Measurements from ENCODE around the gene CST3. TPM values are rescaled to one million over a fixed set of nuclear protein-coding genes. Genes with fewer than 3 reads are reported as not detected.
A peak's percentile ranks its signal among the peaks of the same experiment; 100 is the strongest.

Gene CST3
- total and polyA plus RNA-seq, 2 experiments from 2014 or later: 921 to 2,850 TPM

DNA sequence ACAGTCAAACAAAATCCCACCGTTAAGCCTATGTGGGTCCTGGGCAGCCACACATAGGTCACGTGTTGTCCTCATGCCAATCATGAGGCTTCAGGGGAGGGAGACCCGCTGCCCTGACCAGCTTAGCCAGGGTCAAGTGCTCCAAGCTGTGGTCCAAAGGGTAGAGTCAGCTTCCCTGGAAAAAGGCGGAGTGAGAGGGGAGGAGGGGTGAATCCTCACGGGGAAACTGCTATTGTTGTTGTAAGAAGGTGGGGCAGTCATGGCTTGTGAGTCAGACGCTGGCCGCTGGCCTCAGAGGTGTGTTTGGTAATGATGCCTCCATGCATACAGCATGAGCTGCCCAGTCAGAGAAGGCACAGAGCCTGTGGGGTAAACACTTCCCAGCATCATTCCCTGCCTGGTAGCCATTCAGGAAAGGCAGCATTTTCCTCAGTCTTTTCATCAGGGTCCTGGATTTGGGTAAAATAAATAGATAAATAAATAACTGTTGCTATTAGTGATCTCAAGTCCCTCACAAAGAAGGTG is 8.7 kb downstream of the CST3 start:
- no peak overlapping the region for H3K4me2 ChIP-seq
- peak overlapping the region; percentile 93 for H3K27ac ChIP-seq
- 38% methylated on average over 7 of the region's 7 CpGs for WGBS (ENCODE audit: low lambda C conversion rate, missing lambda C conversion rate)
- no peaks in the 10 kb centered on the region for H3K27me3 ChIP-seq
- H2AFZ ChIP-seq: no peak overlapping the region
- no peaks in the 10 kb centered on the region for H3K79me2 ChIP-seq
- H3K4me3 ChIP-seq: no peak overlapping the region
- DNase-seq (ENCODE audit: low spot score): peak; percentile 89
- peaks cover 16% of the 10 kb centered on the region for H3K4me1 ChIP-seq (ENCODE audit: insufficient read depth)
- no peaks in the 10 kb centered on the region for H4K20me1 ChIP-seq (ENCODE audit: insufficient read depth, poor library complexity, severe bottlenecking)
- H3K9me2 ChIP-seq (replicated peaks; ENCODE audit: insufficient read depth): no peaks in the 10 kb centered on the region
- TF ChIP-seq, protein P1, sequence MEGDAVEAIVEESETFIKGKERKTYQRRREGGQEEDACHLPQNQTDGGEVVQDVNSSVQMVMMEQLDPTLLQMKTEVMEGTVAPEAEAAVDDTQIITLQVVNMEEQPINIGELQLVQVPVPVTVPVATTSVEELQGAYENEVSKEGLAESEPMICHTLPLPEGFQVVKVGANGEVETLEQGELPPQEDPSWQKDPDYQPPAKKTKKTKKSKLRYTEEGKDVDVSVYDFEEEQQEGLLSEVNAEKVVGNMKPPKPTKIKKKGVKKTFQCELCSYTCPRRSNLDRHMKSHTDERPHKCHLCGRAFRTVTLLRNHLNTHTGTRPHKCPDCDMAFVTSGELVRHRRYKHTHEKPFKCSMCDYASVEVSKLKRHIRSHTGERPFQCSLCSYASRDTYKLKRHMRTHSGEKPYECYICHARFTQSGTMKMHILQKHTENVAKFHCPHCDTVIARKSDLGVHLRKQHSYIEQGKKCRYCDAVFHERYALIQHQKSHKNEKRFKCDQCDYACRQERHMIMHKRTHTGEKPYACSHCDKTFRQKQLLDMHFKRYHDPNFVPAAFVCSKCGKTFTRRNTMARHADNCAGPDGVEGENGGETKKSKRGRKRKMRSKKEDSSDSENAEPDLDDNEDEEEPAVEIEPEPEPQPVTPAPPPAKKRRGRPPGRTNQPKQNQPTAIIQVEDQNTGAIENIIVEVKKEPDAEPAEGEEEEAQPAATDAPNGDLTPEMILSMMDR (IDR thresholded peaks at IDR 0.05; ENCODE audit: poor library complexity): no peak
- TF ChIP-seq EZH2phosphoT487 (IDR thresholded peaks at IDR 0.05; ENCODE audit: low read depth, severe bottlenecking, unreplicated experiment) (no peak), EZH2 (IDR thresholded peaks at IDR 0.05; ENCODE audit: borderline replicate concordance) (no peak)
- no peaks in the 10 kb centered on the region for H3K9me3 ChIP-seq (ENCODE audit: low read depth)
- H3K36me3 ChIP-seq (replicated peaks; ENCODE audit: insufficient read depth, low read depth): no peaks in the 10 kb centered on the region

DNA sequence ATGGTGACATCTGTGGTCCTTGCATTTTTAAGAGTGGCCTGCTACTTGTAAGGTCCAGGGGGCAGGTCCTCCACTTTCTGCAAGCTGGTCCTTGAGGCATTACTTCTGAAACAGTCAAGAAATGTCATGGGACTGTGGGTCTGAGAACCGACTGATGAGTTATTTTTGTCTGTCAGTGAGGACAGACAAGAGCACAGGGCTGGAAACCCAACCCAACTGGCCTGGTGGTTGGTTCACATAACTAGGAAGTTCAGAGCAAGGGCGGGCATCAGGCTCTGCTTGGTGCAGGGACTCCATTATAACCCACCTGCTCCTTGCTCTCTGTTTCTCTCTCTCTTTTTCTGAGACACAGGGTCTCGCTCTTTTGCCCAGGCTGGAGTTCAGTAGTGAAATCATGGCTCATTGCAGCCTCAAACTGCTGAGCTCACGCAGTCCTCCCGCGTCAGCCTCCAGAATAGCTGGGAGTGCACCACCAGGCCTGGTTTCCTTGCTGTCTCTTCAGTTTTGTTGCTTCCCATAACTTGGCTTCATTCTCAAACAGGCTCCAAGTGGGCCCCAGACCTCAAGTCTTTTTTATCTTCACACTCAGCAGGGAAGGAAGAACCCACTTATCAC is 9.2 kb downstream of the CST3 start:
- 96% methylated on average over 6 of the region's 6 CpGs for WGBS (ENCODE audit: low lambda C conversion rate, missing lambda C conversion rate)
- H3K27me3 ChIP-seq: no peaks in the 10 kb centered on the region
- H3K9me2 ChIP-seq (replicated peaks; ENCODE audit: insufficient read depth): no peaks in the 10 kb centered on the region
- peaks cover 16% of the 10 kb centered on the region for H3K4me1 ChIP-seq (ENCODE audit: insufficient read depth)
- DNase-seq (ENCODE audit: low spot score): peak; percentile 5
- H3K36me3 ChIP-seq (replicated peaks; ENCODE audit: insufficient read depth, low read depth): no peaks in the 10 kb centered on the region
- H3K4me2 ChIP-seq: no peak overlapping the region
- no peaks in the 10 kb centered on the region for H4K20me1 ChIP-seq (ENCODE audit: insufficient read depth, poor library complexity, severe bottlenecking)
- TF ChIP-seq, protein P1 (IDR thresholded peaks at IDR 0.05; ENCODE audit: poor library complexity): no peak
- TF ChIP-seq EZH2 (IDR thresholded peaks at IDR 0.05; ENCODE audit: borderline replicate concordance) (no peak), EZH2phosphoT487 (IDR thresholded peaks at IDR 0.05; ENCODE audit: low read depth, severe bottlenecking, unreplicated experiment) (no peak)
- peak overlapping the region; percentile 93 for H3K27ac ChIP-seq
- H3K4me3 ChIP-seq: no peak overlapping the region
- H3K9me3 ChIP-seq (ENCODE audit: low read depth): no peaks in the 10 kb centered on the region
- no peak overlapping the region for H2AFZ ChIP-seq
- H3K79me2 ChIP-seq: no peaks in the 10 kb centered on the region

DNA sequence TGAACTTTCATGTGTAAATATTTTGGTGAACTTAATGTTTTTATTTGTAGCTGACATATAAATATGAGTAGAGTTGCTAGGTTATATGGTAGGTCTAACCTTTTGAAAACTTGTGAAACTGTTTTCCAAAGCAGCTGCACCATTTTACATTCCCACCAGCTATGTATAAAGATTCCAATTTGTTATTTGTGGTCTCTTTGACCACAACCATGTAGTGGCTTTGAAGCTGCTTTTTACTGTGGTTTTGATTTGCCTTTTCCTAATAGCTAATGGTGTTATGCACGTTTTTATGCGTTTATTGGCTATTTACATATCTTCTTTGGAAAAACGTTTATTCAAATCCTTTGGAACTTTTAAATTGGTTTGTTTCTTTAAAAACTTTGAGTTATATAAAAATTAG is 10.3 kb downstream of the CST3 start:
- 77% methylated on average over 3 of the region's 3 CpGs for WGBS (ENCODE audit: low lambda C conversion rate, missing lambda C conversion rate)

More for the DNA sequence above, 10.3 kb downstream of the CST3 start:
- Histone ChIP-seq H3K4me2 (no peak overlapping the region), H3K27ac (no peak overlapping the region), H3K27me3 (no peaks in the 10 kb centered on the region), H3K4me1 (ENCODE audit: insufficient read depth) (peaks cover 16% of the 10 kb centered on the region), H3K4me3 (no peak overlapping the region), H3K9me3 (ENCODE audit: low read depth) (no peaks in the 10 kb centered on the region), H3K9me2 (replicated peaks; ENCODE audit: insufficient read depth) (no peaks in the 10 kb centered on the region), H4K20me1 (ENCODE audit: insufficient read depth, poor library complexity, severe bottlenecking) (no peaks in the 10 kb centered on the region), H3K36me3 (replicated peaks; ENCODE audit: insufficient read depth, low read depth) (no peaks in the 10 kb centered on the region), H2AFZ (no peak overlapping the region), H3K79me2 (no peaks in the 10 kb centered on the region)
- TF ChIP-seq EZH2phosphoT487 (IDR thresholded peaks at IDR 0.05; ENCODE audit: low read depth, severe bottlenecking, unreplicated experiment) (no peak), EZH2 (IDR thresholded peaks at IDR 0.05; ENCODE audit: borderline replicate concordance) (no peak)
- TF ChIP-seq, protein P1 (IDR thresholded peaks at IDR 0.05; ENCODE audit: poor library complexity): no peak
- no peak for DNase-seq (ENCODE audit: low spot score)
